HEK293T (cell line): Measurements from ENCODE around the gene DDX3Y.

Experiments
- BHLHE40 ChIP-seq: fragments of 450-650 bp; IDR thresholded peaks from 2 replicates; pipeline ENCODE4 v1.6.1; 2016; ENCODE audit warnings: mild to moderate bottlenecking, moderate library complexity, borderline replicate concordance
- CTBP1 ChIP-seq: fragments of 450-650 bp; IDR thresholded peaks from 2 replicates; pipeline ENCODE4 v1.6.1; 2016; ENCODE audit warnings: borderline replicate concordance
- FOXK2 ChIP-seq: fragments of 450-650 bp; IDR thresholded peaks from 2 replicates; pipeline ENCODE4 v1.6.1; 2016; ENCODE audit warnings: mild to moderate bottlenecking
- FOXM1 ChIP-seq: fragments of 450-650 bp; IDR thresholded peaks from 2 replicates; pipeline ENCODE4 v1.6.1; 2017; ENCODE audit warnings: mild to moderate bottlenecking, borderline replicate concordance
- SP1 ChIP-seq: fragments of 450-650 bp; IDR thresholded peaks from 2 replicates; pipeline ENCODE4 v1.6.1; 2017
- SUZ12 ChIP-seq: fragments of 450-650 bp; IDR thresholded peaks from 2 replicates; pipeline ENCODE4 v1.6.1; 2016; ENCODE audit warnings: mild to moderate bottlenecking
- ZNF384 ChIP-seq: fragments of 450-650 bp; IDR thresholded peaks from 2 replicates; pipeline ENCODE4 v1.6.1; 2016

- TF ChIP-seq FOXK2 (no peak), SP1 (no peak), BHLHE40 (no peak), FOXM1 (no peak), SUZ12 (no peak), ZNF384 (no peak), CTBP1 (no peak)
Observed at GRCh38 chrY:12913541-12913940, 8.9 kb downstream of the DDX3Y start.
